Activated B cell treated with CpG ODN at 0.5 μM for 24 hours (primary cell): ENCODE data around the gene TOPORS. TPM values are rescaled to one million over a fixed set of nuclear protein-coding genes. Genes with fewer than 3 reads are reported as not detected.
A peak's percentile ranks its signal among the peaks of the same experiment; 100 is the strongest.

Source experiments
- ATAC-seq: fragments of 200-7000 bp; cut with Tn5 transposase; one replicate; pipeline ENCODE4 v1.10.0; 2021; ENCODE audit warnings: low read depth, mild to moderate bottlenecking, moderate library complexity
- CTCF ChIA-PET: fragments of 350-600 bp; sonication (Branson Sonifier 250); formaldehyde crosslinking; loops from one replicate; lab custom pipeline; 2021; ENCODE audit warnings: antibody characterized with exemption; lab: Charles Lee
- POLR2A ChIA-PET: fragments of 350-600 bp; sonication (Branson Sonifier 250); formaldehyde crosslinking; loops from one replicate; lab custom pipeline; 2021; ENCODE audit warnings: antibody characterized with exemption; lab: Charles Lee
- DNase-seq: peaks from one replicate; pipeline ENCODE4 v3.0.0; 2022
- H3K27ac Mint-ChIP-seq: one replicate; pipeline ENCODE4 v1.8.0; 2020; ENCODE audit warnings: mixed read lengths
- H3K27me3 Mint-ChIP-seq: one replicate; pipeline ENCODE4 v1.8.0; 2021; ENCODE audit warnings: mixed read lengths
- H3K36me3 Mint-ChIP-seq: one replicate; pipeline ENCODE4 v1.8.0; 2021; ENCODE audit warnings: low read depth, mixed read lengths
- H3K4me1 Mint-ChIP-seq: one replicate; pipeline ENCODE4 v1.8.0; 2021; ENCODE audit warnings: mixed read lengths
- H3K4me3 Mint-ChIP-seq: one replicate; pipeline ENCODE4 v1.8.0; 2020; ENCODE audit warnings: mild to moderate bottlenecking, mixed read lengths
- H3K9me3 Mint-ChIP-seq: one replicate; pipeline ENCODE4 v1.8.0; 2020; ENCODE audit warnings: mixed read lengths
- CTCF ChIP-seq: fragments of 200-600 bp; IDR thresholded peaks from one replicate; pipeline ENCODE4 v1.8.0; 2022; ENCODE audit warnings: antibody characterized with exemption, mild to moderate bottlenecking
- intact Hi-C: fragments of 100-400 bp; cut with micrococcal nuclease; formaldehyde crosslinking; loops from one replicate; pipeline ENCODE4 v1.15.1; 2024
- total RNA-seq: library from RNA; stranded (reverse); gene quantifications from 2 replicates; pipeline ENCODE4 v1.2.3, GENCODE V29; 2022

TOPORS gene
- total RNA-seq, 1 donor from 2014 or later: 15.6 TPM

GRCh38 chr9:32545884-32546283 lies 6.5 kb downstream of the TOPORS start:
- H3K4me1 Mint-ChIP-seq: peaks cover 24% of the 10 kb centered on the region
- no peaks in the 10 kb centered on the region for H3K27me3 Mint-ChIP-seq
- CTCF ChIA-PET: no interaction called here
- no peaks in the 10 kb centered on the region for H3K9me3 Mint-ChIP-seq
- DNase-seq: no peak
- H3K27ac Mint-ChIP-seq: no peak overlapping the region
- intact Hi-C loops: no loop called here
- TF ChIP-seq CTCF: no peak
- no peak overlapping the region for H3K4me3 Mint-ChIP-seq
- H3K36me3 Mint-ChIP-seq: peaks cover 46% of the 10 kb centered on the region
- POLR2A ChIA-PET: no interaction called here
- ATAC-seq: no peak

- peaks cover 4% of the 10 kb centered on the region for H3K4me1 Mint-ChIP-seq
- POLR2A ChIA-PET: no interaction called here
- H3K4me3 Mint-ChIP-seq: no peak overlapping the region
- no peak for ATAC-seq
- no peak for DNase-seq
- no peak overlapping the region for H3K27ac Mint-ChIP-seq
- TF ChIP-seq CTCF: no peak
- CTCF ChIA-PET: no interaction called here
- intact Hi-C loops: no loop called here
- no peaks in the 10 kb centered on the region for H3K9me3 Mint-ChIP-seq
- no peaks in the 10 kb centered on the region for H3K27me3 Mint-ChIP-seq
- peaks cover 40% of the 10 kb centered on the region for H3K36me3 Mint-ChIP-seq
These were observed 9.3 kb downstream of the TOPORS start for GRCh38 chr9:32543047-32543446.

GRCh38 chr9:32533816-32534215 lies 18.6 kb downstream of the TOPORS start:
- ChIA-PET POLR2A (no interaction called here), CTCF (no interaction called here)
- no peaks in the 10 kb centered on the region for H3K9me3 Mint-ChIP-seq
- no peak for DNase-seq
- intact Hi-C loops: no loop called here
- H3K27ac Mint-ChIP-seq: no peak overlapping the region
- no peak for ATAC-seq
- H3K27me3 Mint-ChIP-seq: no peaks in the 10 kb centered on the region
- no peaks in the 10 kb centered on the region for H3K4me1 Mint-ChIP-seq
- no peak for TF ChIP-seq CTCF
- H3K36me3 Mint-ChIP-seq: peaks cover 9% of the 10 kb centered on the region
- H3K4me3 Mint-ChIP-seq: no peak overlapping the region

GRCh38 chr9:32533336-32533735 lies 19.1 kb downstream of the TOPORS start:
- CTCF ChIA-PET: no interaction called here
- H3K4me3 Mint-ChIP-seq: no peak overlapping the region
- DNase-seq: no peak
- H3K27ac Mint-ChIP-seq: no peak overlapping the region
- peaks cover 9% of the 10 kb centered on the region for H3K36me3 Mint-ChIP-seq
- TF ChIP-seq CTCF: no peak
- no peaks in the 10 kb centered on the region for H3K27me3 Mint-ChIP-seq
- H3K4me1 Mint-ChIP-seq: no peaks in the 10 kb centered on the region
- intact Hi-C loops: no loop called here
- POLR2A ChIA-PET: interaction anchor here (0.7 kb wide), 1 partner anchor 18 kb away, joined by 4 read pairs; no protein-coding TSS in a partner anchor
- ATAC-seq: no peak
- no peaks in the 10 kb centered on the region for H3K9me3 Mint-ChIP-seq

GRCh38 chr9:32526707-32527048 lies 25.7 kb downstream of the TOPORS start:
- Mint-ChIP-seq H3K4me3 (peak overlapping the region; percentile 98), H3K36me3 (peaks cover 34% of the 10 kb centered on the region), H3K4me1 (peaks cover 52% of the 10 kb centered on the region), H3K27me3 (no peaks in the 10 kb centered on the region), H3K27ac (peak overlapping the region; percentile 94), H3K9me3 (peaks cover 4% of the 10 kb centered on the region)
- TF ChIP-seq CTCF: no peak
- no peak for DNase-seq
- POLR2A ChIA-PET: interaction anchor here (0.6 to 3.0 kb wide), 6 partner anchors 25 to 947 kb away, joined by 3 to 40 read pairs (median 8); partner anchors contain the start of genes DNAJA1, NDUFB6, NOL6 and SMIM27
- intact Hi-C loops: loop anchor here (1.0 kb wide), 4 partner anchors 24 to 147 kb away; partner anchors contain the start of genes ACO1 and NDUFB6
- CTCF ChIA-PET: interaction anchor here (1.3 to 2.9 kb wide), 4 partner anchors 18 to 148 kb away, joined by 3 to 34 read pairs (median 6); no protein-coding TSS in a partner anchor
- ATAC-seq: no peak
